Activated CD8-positive, alpha-beta memory T cell treated with anti-CD3 and anti-CD28 coated beads, Interleukin-2, amount 50 U/mL, for 4 hours (primary cell): ENCODE data around the gene KCNS1.
"Not testable (repeated sequence)": the region's sequence is repeated elsewhere in the genome, so short reads cannot be mapped to it uniquely, and the experiment has no call there.

Experiments
- DNase-seq: peaks from one replicate; pipeline ENCODE4 v3.0.0-alpha.2; 2020

KCNS1 gene

GRCh38 chr20:45100563-45101245 lies at the start of gene KCNS1:
Gene KCNS1, minus strand, starts transcription at chr20:45101127. Its CDS starts 1,891 bp downstream, at chr20:45099236.
- DNase-seq = no peak

- DNase-seq = no peak
These were observed 48.1 kb upstream of the KCNS1 start for GRCh38 chr20:45149062-45149461.

GRCh38 chr20:45140836-45141235 lies 39.9 kb upstream of the KCNS1 start:
- no peak for DNase-seq

- not testable (repeated sequence) for DNase-seq
These were observed 38.9 kb upstream of the KCNS1 start for GRCh38 chr20:45139733-45140375.

GRCh38 chr20:45138561-45139300 lies 37.8 kb upstream of the KCNS1 start:
- DNase-seq = peak; percentile 40

- DNase-seq = no peak
These were observed 36.0 kb upstream of the KCNS1 start for GRCh38 chr20:45136911-45137310.

GRCh38 chr20:45128099-45128498 lies 27.2 kb upstream of the KCNS1 start:
- DNase-seq = no peak

GRCh38 chr20:45124365-45124764 lies 23.4 kb upstream of the KCNS1 start, which contains the start of gene WFDC12:
Gene WFDC12, minus strand, starts transcription at chr20:45124465. Its CDS starts 18 bp downstream, at chr20:45124447.
- no peak for DNase-seq

- DNase-seq = no peak
These were observed 20.5 kb upstream of the KCNS1 start for GRCh38 chr20:45121388-45121787.

GRCh38 chr20:45119556-45120266 lies 18.8 kb upstream of the KCNS1 start:
- DNase-seq = no peak

- DNase-seq = no peak
These were observed 17.1 kb upstream of the KCNS1 start for GRCh38 chr20:45118028-45118427.

GRCh38 chr20:45117581-45117980 lies 16.7 kb upstream of the KCNS1 start:
- DNase-seq = no peak

GRCh38 chr20:45115829-45116228 lies 14.9 kb upstream of the KCNS1 start:
- no peak for DNase-seq

- no peak for DNase-seq
These were observed 14.5 kb upstream of the KCNS1 start for GRCh38 chr20:45115386-45115774.

- no peak for DNase-seq
These were observed 13.8 kb upstream of the KCNS1 start, which contains the start of gene WFDC5 for GRCh38 chr20:45114465-45115385. Gene WFDC5, minus strand, starts transcription at chr20:45115174. Its CDS starts 91 bp downstream, at chr20:45115083.

- DNase-seq = no peak
These were observed 12.9 kb upstream of the KCNS1 start for GRCh38 chr20:45113865-45114264.

GRCh38 chr20:45112754-45113153 lies 11.8 kb upstream of the KCNS1 start:
- no peak for DNase-seq

GRCh38 chr20:45111799-45112471 lies 11.0 kb upstream of the KCNS1 start:
- no peak for DNase-seq

- no peak for DNase-seq
These were observed 10.4 kb upstream of the KCNS1 start for GRCh38 chr20:45111285-45111684.

- DNase-seq = no peak
These were observed 9.4 kb upstream of the KCNS1 start for GRCh38 chr20:45110301-45110700.

- no peak for DNase-seq
These were observed 8.7 kb upstream of the KCNS1 start for GRCh38 chr20:45109634-45110033.
